HEK293 (cell line): Measurements from ENCODE around the gene PID1.

ENCODE experiments used
- BCL11B ChIP-seq: fragments of 450-650 bp; formaldehyde crosslinking; IDR thresholded peaks from 2 replicates; pipeline ENCODE4 v1.5.1; 2016; ENCODE audit warnings: low read depth, missing biosample characterization, missing genetic modification characterization
- CTCF ChIP-seq: fragments of 450-650 bp; formaldehyde crosslinking; IDR thresholded peaks from 2 replicates; pipeline ENCODE4 v1.5.1; 2016; ENCODE audit warnings: missing biosample characterization, missing genetic modification characterization
- MYNN ChIP-seq: fragments of 450-650 bp; formaldehyde crosslinking; IDR thresholded peaks from 2 replicates; pipeline ENCODE4 v1.5.1; 2016; ENCODE audit warnings: missing biosample characterization, missing genetic modification characterization, borderline replicate concordance

GRCh38 chr2:228999326-228999725 is 271.8 kb downstream of the PID1 start:
- TF ChIP-seq MYNN, result no peak
- TF ChIP-seq CTCF, result no peak
- TF ChIP-seq BCL11B (tag by site-specific recombination), result no peak
